Dermis blood vessel endothelial cell (primary cell): Measurements from ENCODE around the gene PNPLA6. TPM values are rescaled to one million over a fixed set of nuclear protein-coding genes. Genes with fewer than 3 reads are reported as not detected.

Experiments used
- DNase-seq: peaks from one replicate; pipeline ENCODE4 v3.0.0; 2010
- total RNA-seq: library from RNA; depleted of rRNA; stranded (reverse); fragments of >200 nt; gene quantifications from 2 replicates; pipeline ENCODE4 v1.2.3, GENCODE V29; 2014

The PNPLA6 gene
- total RNA-seq, 1 donor from 2014 or later = 107 TPM

DNA sequence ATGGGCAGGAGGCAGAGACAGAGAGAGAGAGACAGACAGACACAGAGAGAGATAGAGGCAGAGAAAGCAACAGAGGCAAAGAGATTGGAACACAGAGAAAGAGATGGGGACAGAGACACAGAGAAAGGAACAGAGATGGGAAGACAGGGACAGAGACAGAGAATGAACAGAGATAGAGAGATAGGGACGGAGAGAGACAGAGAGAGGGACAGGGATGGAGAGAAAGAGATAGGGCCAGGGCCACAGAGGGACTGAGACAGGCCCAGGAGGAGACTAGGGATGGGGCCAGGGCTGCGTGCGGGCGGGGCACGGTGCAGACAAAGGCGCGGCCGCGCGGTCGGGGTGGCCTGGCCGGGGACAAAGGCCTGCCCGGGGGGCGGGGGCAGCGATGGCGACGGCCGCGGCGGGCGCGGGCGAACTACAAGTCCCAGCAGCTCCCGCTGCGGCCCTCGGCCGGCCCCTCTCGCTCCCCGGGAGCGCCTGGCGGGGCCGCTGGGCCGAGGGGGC lies 19.8 kb upstream of the PNPLA6 start, which contains the start of gene ZNF358:
TSS of gene ZNF358 (plus strand) at position 459 of the 507 bp plus-strand sequence. CDS start 3,140 bp downstream, outside the sequence.
- DNase-seq = peak; percentile 76

DNA sequence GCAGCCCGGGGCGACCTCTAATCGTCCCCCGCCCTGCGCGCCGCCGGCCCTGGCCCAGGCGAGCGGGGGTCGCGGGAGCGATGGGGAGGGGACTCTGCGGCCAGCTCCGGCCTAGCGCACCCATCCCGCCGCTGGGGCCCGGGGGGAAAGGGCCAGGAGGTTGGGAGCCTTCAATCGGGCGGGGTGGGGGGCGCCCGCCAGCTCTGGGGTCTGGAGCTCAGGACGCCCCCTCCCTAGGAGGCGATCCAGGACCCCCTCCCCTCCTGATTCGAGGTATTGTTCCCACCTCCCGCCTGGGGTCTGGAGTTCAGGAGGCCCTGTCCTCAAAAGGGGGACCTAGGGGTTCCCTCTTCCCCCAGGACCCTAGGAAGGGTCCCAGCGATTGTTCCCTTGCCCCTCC lies 19.2 kb upstream of the PNPLA6 start:
- no peak for DNase-seq

DNA sequence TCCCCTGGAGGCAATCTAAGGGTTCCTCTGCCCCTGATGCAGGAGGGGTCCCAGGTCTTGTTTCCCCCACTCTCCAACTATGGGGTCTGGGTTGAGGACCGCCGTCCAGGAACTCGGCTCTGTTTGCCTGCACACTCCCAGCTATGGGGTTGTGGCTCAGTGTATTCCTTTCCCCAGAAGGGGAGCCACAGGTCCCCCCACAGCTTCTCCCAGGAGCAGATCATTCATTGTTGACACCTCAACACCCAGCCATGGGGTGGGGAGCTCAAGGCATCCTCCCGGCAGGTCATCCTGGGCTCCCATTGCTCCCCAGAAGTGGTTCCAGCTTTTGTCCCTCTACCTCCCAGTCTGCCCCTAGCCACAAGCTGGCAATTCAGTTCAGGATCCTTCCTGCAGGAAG lies 18.6 kb upstream of the PNPLA6 start:
- DNase-seq = peak; percentile 15

DNA sequence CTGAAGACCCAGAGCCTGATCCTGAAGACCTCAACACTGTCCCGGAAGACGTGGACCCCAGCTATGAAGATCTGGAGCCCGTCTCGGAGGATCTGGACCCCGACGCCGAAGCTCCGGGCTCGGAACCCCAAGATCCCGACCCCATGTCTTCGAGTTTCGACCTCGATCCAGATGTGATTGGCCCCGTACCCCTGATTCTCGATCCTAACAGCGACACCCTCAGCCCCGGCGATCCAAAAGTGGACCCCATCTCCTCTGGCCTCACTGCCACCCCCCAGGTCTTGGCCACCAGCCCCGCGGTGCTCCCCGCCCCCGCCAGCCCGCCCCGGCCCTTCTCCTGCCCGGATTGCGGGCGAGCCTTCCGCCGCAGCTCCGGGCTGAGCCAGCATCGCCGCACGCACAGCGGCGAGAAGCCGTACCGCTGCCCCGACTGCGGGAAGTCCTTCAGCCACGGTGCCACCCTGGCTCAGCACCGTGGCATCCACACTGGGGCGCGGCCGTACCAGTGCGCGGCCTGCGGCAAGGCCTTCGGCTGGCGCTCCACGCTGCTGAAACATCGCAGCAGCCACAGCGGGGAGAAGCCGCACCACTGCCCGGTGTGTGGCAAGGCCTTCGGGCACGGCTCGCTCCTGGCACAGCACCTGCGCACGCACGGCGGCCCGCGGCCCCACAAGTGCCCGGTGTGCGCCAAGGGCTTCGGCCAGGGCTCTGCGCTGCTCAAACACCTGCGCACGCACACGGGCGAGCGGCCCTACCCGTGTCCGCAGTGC lies 16.0 kb upstream of the PNPLA6 start:
- no peak for DNase-seq

DNA sequence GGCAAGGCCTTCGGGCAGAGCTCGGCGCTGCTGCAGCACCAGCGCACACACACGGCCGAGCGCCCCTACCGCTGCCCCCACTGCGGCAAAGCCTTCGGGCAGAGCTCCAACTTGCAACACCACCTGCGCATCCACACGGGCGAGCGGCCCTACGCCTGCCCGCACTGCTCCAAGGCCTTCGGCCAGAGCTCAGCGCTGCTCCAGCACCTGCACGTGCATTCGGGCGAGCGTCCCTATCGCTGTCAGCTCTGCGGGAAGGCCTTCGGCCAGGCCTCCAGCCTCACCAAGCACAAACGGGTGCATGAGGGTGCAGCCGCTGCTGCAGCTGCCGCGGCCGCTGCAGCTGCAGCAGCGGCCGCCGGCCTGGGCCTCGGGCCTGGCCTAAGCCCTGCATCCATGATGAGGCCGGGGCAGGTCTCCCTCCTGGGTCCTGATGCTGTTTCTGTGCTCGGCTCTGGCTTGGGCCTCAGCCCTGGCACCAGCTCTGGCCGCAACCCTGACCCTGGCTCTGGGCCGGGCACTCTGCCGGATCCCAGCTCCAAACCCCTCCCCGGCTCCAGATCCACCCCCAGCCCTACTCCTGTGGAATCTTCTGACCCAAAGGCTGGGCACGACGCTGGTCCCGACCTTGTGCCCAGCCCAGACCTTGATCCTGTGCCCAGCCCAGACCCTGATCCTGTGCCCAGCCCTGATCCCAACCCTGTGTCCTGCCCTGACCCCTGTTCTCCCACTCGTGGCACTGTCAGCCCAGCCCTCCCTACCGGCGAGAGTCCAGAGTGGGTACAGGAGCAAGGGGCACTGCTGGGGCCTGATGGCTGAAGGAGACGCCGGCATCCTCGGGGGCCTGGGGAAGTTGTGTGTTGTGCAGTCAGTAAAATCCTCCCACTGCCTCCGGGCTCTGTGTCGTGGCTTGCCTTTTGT lies 15.1 kb upstream of the PNPLA6 start:
- DNase-seq = no peak

DNA sequence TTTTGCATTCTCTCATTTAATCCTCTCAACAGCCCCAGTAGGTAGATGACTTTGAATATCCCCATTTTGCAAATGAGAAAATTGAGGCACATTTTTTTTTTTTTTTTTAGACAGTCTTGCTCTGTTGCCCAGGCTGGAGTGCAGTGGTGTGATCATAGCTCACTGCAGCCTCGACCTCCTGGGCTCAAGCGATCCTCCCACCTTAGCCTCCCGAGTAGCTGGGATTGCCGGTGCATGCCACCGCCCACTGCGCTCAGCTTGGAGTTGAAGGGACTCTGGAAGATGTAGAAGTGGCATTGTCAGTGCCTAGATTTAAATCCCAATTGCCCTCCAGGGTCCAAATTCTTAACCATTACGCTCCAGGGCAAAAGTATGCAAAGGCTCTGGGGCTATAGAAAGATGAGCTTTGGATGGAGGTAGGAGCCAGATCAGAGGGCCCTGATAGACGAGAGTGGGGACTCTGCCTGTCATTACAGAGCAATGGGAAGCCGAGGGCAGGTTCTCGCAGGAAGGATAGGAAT lies 13.9 kb upstream of the PNPLA6 start:
- no peak for DNase-seq

GRCh38 chr19:7522072-7522922 lies 13.2 kb upstream of the PNPLA6 start, which contains the start of gene MCOLN1:
Gene MCOLN1 (plus strand): TSS chr19:7522624. CDS start chr19:7522751, 127 bp downstream.
- DNase-seq = peak; percentile 98

DNA sequence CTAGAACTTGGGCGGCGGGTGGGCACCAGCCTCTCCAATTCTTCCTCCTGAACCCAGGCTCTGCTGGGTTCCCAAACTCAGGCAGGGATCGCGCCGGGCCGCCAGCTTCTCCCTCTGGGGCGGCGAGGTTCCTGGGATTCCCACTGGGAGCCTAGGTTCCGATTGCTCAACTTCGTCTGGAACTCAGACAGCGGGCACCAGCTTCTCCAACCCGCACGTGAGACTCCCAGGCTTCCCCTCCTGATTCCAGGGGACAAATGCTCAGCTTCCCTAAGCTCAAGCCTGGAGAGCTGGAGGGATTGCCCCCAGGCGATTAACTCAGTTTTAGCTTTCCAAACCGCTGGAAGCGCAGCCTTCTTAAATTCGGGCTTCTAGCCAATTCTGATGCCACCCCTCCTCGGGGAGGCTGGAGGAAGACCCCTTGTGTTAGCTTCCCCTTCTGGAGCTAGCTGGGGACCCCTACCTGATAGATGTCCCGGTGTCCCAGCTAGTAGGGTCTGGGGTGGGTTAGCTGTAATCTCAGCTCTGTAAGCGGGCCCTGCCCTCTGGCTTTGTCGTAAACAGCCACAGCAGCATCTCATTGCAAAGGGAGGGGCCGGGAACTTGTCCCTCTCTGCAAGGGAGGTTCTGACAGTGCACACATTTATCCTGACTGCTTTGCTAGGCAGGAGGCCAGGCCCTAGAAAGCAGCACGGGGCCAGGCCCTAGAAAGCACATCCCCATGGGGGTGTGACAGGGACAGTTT lies 12.4 kb upstream of the PNPLA6 start:
- DNase-seq = peak; percentile 18

DNA sequence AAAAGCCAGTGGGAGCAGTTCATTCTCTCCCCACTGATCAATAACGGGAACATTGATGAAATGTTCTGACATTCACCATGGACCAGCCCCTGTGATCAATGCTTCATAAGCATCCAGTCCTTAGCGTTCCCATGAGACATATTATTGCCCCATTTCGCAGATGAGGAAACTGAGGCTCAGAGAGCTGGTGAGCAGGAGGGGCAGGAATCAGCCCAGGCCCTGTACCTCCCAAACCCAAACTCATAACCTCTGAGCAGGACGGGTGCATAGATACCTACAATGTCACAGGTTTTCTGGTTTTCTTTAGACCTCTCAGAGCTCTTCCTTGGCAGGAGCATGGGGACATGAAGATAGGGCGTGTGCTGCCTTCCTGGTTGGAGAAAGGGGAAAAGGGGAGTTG lies 11.0 kb upstream of the PNPLA6 start:
- DNase-seq = no peak

DNA sequence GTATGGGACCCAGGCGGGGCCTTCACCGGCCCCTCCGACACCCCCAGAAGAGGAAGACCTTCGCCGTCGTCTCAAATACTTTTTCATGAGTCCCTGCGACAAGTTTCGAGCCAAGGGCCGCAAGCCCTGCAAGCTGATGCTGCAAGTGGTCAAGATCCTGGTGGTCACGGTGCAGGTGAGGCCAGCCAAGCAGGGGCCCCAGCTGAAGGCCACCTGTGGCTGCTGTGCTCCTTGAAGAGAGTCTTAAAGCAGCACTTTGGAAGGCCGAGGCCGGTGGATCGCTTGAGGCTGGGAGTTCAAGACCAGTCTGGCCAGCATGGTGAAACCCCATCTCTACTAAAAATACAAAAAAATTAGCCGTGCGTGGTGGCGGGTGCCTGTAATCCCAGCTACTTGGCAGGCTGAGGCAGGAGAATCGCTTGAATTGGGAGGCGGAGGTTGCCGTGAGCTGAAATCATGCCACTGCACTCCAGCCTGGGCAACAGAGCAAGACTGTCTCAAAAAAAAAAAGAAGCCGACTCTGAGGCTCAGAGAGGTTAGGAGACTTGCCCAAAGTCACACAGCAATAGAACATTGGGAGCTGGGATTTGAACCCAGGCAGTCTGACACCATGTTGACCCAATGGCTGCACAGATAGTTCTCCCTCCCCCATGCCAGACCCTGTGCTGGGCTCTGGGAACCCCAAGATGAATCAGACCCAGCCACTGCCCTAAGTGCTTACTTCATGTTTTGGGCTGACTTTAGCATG lies 10.4 kb upstream of the PNPLA6 start:
- DNase-seq = no peak

DNA sequence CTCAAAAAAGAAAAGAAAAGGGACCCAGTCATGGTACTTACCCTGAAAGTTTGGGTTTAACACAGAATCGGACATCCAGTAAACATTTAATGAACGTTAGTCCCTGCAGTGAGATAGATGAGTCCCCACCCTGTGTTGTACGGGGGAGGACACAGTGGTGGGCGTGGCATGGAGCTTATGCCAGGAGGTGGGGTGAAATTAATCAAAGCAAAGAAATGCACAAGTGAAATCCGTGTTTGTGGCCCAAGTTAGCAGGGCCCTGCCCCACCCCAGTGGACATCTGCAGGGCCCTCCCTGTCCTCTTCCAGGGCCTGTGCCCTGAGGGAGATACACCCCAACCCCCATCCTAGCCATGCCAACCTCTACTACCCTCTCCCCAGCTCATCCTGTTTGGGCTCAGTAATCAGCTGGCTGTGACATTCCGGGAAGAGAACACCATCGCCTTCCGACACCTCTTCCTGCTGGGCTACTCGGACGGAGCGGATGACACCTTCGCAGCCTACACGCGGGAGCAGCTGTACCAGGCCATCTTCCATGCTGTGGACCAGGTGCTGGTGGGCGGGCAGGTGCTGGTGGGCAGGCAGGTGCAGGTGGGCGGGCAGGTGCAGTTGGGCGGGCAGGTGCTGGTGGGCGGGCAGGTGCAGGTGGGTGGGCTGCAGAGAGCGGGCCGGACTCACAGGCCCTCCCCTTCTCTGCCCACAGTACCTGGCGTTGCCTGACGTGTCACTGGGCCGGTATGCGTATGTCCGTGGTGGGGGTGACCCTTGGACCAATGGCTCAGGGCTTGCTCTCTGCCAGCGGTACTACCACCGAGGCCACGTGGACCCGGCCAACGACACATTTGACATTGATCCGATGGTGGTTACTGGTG lies 9.2 kb upstream of the PNPLA6 start:
- no peak for DNase-seq

DNA sequence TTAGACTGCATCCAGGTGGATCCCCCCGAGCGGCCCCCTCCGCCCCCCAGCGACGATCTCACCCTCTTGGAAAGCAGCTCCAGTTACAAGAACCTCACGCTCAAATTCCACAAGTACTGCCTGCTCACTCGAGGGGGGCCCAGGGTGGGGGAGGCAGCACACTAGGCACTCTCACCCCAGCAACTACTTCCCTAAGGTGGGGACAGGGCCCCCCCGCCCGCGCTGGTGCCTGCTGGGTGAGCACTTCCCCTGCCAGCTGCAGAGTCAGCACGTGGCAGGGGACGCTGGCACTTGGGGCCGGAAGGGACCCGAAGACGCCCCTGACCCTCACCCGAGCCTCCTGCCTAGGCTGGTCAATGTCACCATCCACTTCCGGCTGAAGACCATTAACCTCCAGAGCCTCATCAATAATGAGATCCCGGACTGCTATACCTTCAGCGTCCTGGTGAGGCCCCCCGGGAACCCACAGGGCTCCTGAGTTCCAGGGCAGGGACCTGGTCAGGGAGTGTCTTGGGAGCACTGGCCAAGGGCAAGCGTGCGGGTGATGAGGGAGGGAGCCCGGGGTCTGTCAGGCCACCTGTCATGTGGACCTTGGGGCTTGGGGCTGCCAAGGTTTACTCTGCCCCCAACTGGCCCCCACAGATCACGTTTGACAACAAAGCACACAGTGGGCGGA lies 7.9 kb upstream of the PNPLA6 start:
- DNase-seq = no peak

DNA sequence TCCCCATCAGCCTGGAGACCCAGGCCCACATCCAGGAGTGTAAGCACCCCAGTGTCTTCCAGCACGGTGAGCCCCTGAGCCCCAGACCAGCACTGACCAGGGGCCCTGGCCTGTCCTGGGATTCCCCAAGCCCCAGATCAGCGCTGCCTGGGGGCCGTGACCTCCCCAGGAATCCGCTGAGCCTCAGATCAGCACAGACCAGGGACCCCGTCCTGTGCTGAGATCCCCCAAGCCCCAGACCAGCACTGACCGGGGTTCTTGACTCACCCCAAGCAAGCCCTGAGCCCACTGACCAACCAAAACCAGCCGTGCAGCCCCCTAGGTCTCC lies 7.4 kb upstream of the PNPLA6 start:
- no peak for DNase-seq

GRCh38 chr19:7528522-7529245 lies 6.8 kb upstream of the PNPLA6 start:
- DNase-seq = no peak

DNA sequence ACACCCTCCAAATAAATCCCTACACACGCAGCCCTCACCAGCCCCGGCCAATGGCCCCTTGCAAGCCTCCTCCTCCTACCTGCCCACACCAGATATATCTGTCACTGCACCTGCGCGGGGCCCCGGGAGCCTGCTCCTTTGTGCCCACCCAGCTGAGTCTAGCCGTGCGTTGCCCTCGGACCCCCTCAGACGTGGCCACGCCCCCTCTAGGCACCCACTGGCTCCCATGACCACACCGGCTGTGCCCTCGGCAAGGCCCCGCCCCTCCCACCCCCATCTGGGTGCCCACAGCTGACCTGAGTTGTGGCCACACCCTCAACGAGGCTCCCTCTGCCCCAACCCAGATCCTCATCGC lies 6.3 kb upstream of the PNPLA6 start:
- no peak for DNase-seq

DNA sequence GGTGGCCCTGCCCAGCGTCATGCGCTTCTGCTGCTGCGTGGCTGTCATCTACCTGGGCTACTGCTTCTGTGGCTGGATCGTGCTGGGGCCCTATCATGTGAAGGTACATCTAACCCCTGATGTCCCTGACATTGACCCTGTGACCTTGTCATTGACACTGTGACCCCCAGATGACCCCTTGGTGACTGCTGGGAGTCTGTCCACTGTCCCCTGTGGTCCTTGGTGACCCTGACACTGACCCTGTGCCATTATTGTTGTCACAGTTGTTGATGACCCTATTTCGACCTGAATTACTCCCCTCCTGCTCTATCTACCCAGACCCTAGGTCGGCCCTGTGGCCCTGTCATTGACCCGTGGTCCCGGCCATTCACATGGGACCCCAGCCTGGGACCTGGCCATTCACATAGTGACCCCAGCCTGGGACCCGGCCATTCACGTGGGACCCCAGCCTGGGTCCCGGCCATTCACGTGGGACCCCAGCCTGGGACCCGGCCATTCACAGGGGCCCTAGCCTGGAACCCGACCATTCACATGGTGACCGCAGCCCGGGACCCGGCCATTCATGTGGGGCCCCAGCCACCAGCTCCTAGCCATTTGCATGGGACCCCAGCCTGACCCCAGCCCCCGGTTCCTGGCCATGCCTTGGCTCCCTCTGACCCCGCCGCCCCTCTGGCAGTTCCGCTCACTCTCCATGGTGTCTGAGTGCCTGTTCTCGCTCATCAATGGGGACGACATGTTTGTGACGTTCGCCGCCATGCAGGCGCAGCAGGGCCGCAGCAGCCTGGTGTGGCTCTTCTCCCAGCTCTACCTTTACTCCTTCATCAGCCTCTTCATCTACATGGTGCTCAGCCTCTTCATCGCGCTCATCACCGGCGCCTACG lies 5.7 kb upstream of the PNPLA6 start:
- DNase-seq = no peak

GRCh38 chr19:7533281-7533885 lies 2.1 kb upstream of the PNPLA6 start:
- peak; percentile 70 for DNase-seq
